ENCODE results near the gene SLC19A3.

- TF ChIP-seq CTCF (IDR thresholded peaks at IDR 0.05; ENCODE audit: poor library complexity, severe bottlenecking) (no peak), EZH2 (IDR thresholded peaks at IDR 0.05; ENCODE audit: borderline replicate concordance, insufficient read depth, low read length, poor library complexity, severe bottlenecking) (no peak)
Measured at GRCh38 chr2:227653419-227653818, 64.4 kb downstream of the SLC19A3 start.

All from neural cell (in vitro differentiated cells).